ENCODE results near the gene FGD4.

GRCh38 chr12:32493282-32493681 lies 93.9 kb downstream of the FGD4 start:
- no peak for TF ChIP-seq CTCF (IDR thresholded peaks at IDR 0.05)
- TF ChIP-seq POLR2AphosphoS5 (IDR thresholded peaks at IDR 0.05) = no peak
- no peak for TF ChIP-seq EP300 (IDR thresholded peaks at IDR 0.05)
